HepG2 (cell line): ENCODE data around the gene C1orf159.
"Not testable (repeated sequence)": the region's sequence is repeated elsewhere in the genome, so short reads cannot be mapped to it uniquely, and the experiment has no call there.

Experiments used
- FOXC1 ChIP-seq: sonication (generic); formaldehyde crosslinking; IDR thresholded peaks from 2 replicates; pipeline ENCODE4 v1.8.0; 2022; ENCODE audit warnings: mild to moderate bottlenecking, missing genetic modification reagents, borderline replicate concordance
- KLF13 ChIP-seq: sonication (generic); formaldehyde crosslinking; IDR thresholded peaks from 2 replicates; pipeline ENCODE4 v1.4.0; 2020; ENCODE audit warnings: mild to moderate bottlenecking, missing genetic modification reagents
- MYC ChIP-seq: sonication (generic); formaldehyde crosslinking; IDR thresholded peaks from 2 replicates; pipeline ENCODE4 v1.9.0; 2021; ENCODE audit warnings: missing genetic modification reagents, borderline replicate concordance
- POLR2A ChIP-seq, 2 experiments: IDR thresholded peaks; 2 replicates each; pipeline ENCODE4 v1.6.1; 2011; ENCODE audit warnings: low read depth in 2 of 2, low read length in 2 of 2, mild to moderate bottlenecking in 1 of 2, moderate library complexity in 1 of 2; ENCODE audit not compliant: insufficient read depth in 1 of 2
- RARG ChIP-seq: sonication (generic); formaldehyde crosslinking; IDR thresholded peaks from 2 replicates; pipeline ENCODE4 v1.4.0; 2020; ENCODE audit warnings: low read depth, mild to moderate bottlenecking, missing genetic modification reagents
- SOX13 ChIP-seq, 3 experiments: fragments of 450-650 bp in 1 of 3; sonication (generic) in 1 of 3; formaldehyde crosslinking in 1 of 3; IDR thresholded peaks in 2 of 3; conservative IDR thresholded peaks in 1 of 3; 2 replicates each; pipeline versions ENCODE4 v1.5.0 to v1.6.1; 2016 to 2020; ENCODE audit warnings: antibody characterized with exemption in 1 of 3, mild to moderate bottlenecking in 1 of 3, missing compliant biosample characterization in 1 of 3, missing genetic modification reagents in 1 of 3, moderate library complexity in 1 of 3
- ZMYM2 ChIP-seq: sonication (generic); formaldehyde crosslinking; IDR thresholded peaks from 2 replicates; pipeline ENCODE4 v1.8.0; 2022; ENCODE audit warnings: mild to moderate bottlenecking, missing genetic modification reagents
- ZNF510 ChIP-seq: sonication (generic); formaldehyde crosslinking; IDR thresholded peaks from 2 replicates; pipeline ENCODE4 v1.4.0; 2020; ENCODE audit warnings: low read depth, mild to moderate bottlenecking, missing genetic modification reagents
- TF ChIP-seq, protein P1 (sequence below): sonication (generic); formaldehyde crosslinking; IDR thresholded peaks from 2 replicates; pipeline ENCODE4 v1.4.0; 2020; ENCODE audit warnings: missing genetic modification reagents

GRCh38 chr1:1142352-1142751 is 26.5 kb upstream of the C1orf159 start:
- TF ChIP-seq SOX13 (IDR thresholded peaks at IDR 0.05); SOX13 (CRISPR knock-in tag; conservative IDR thresholded peaks at IDR 0.05 in 1 of 2, IDR thresholded peaks at IDR 0.05 in 1 of 2); POLR2A (IDR thresholded peaks at IDR 0.05; ENCODE audit: insufficient read depth in 1 of 2, low read depth in 2 of 2, low read length in 2 of 2); ZNF510 (CRISPR knock-in tag); ZMYM2 (CRISPR knock-in tag); RARG; MYC (CRISPR knock-in tag); KLF13 (CRISPR knock-in tag); FOXC1 (CRISPR knock-in tag): not testable (repeated sequence)
- TF ChIP-seq, protein P1, sequence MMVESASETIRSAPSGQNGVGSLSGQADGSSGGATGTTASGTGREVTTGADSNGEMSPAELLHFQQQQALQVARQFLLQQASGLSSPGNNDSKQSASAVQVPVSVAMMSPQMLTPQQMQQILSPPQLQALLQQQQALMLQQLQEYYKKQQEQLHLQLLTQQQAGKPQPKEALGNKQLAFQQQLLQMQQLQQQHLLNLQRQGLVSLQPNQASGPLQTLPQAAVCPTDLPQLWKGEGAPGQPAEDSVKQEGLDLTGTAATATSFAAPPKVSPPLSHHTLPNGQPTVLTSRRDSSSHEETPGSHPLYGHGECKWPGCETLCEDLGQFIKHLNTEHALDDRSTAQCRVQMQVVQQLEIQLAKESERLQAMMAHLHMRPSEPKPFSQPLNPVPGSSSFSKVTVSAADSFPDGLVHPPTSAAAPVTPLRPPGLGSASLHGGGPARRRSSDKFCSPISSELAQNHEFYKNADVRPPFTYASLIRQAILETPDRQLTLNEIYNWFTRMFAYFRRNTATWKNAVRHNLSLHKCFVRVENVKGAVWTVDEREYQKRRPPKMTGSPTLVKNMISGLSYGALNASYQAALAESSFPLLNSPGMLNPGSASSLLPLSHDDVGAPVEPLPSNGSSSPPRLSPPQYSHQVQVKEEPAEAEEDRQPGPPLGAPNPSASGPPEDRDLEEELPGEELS, result not testable (repeated sequence)
